ENCODE measurements around the gene KRT34. TPM values are rescaled to one million over a fixed set of nuclear protein-coding genes. Genes with fewer than 3 reads are reported as not detected.
A peak's percentile ranks its signal among the peaks of the same experiment; 100 is the strongest.
"Not testable (repeated sequence)": the region's sequence is repeated elsewhere in the genome, so short reads cannot be mapped to it uniquely, and the experiment has no call there.

KRT34 gene
- not detected in 2 replicates for total RNA-seq (ENCODE audit: low replicate concordance)
- long read RNA-seq: 0 reads

- not testable (repeated sequence) for DNase-seq (ENCODE audit: extremely low spot score, unreplicated experiment); H3K9me3 Mint-ChIP-seq; H3K27ac Mint-ChIP-seq; H3K27me3 Mint-ChIP-seq; H3K36me3 Mint-ChIP-seq; H3K4me3 Mint-ChIP-seq; H3K4me1 Mint-ChIP-seq (ENCODE audit: unreplicated experiment)
Measured at GRCh38 chr17:41381943-41382342, at the start of gene KRT34. TSS of gene KRT34 (minus strand) at chr17:41382306. CDS start at chr17:41382246, 60 bp downstream.

DNA sequence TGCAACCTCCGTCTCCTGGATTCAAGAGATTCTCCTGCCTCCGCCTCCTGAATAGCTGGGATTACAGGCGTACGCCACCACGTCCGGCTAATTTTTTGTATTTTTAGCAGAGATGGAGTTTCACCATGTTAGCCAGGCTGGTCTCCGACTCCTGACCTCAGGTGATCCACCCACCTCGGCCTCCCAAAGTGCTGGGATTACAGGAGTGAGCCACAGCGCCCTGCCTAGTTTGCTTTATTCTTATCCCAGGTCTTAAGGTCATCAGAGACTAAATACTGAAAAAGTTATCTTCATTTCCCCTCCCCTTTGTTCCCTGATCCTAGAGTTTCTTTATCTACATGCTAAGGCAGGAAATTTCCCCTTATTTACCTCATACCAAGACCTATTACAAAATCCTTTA, 48.3 kb upstream of the KRT34 start:
- H3K4me3 Mint-ChIP-seq: not testable (repeated sequence)

GRCh38 chr17:41429667-41430066, 47.6 kb upstream of the KRT34 start:
- Mint-ChIP-seq H3K36me3 (no peaks in the 10 kb centered on the region), H3K4me1 (ENCODE audit: unreplicated experiment) (peaks cover 7% of the 10 kb centered on the region), H3K27ac (no peak overlapping the region)

More for the DNA sequence above, 48.3 kb upstream of the KRT34 start:
- not testable (repeated sequence) for DNase-seq (ENCODE audit: extremely low spot score, unreplicated experiment); H3K27me3 Mint-ChIP-seq; H3K27ac Mint-ChIP-seq; H3K9me3 Mint-ChIP-seq; H3K4me1 Mint-ChIP-seq (ENCODE audit: unreplicated experiment); H3K36me3 Mint-ChIP-seq

GRCh38 chr17:41428591-41429291, 46.6 kb upstream of the KRT34 start:
- DNase-seq (ENCODE audit: extremely low spot score, unreplicated experiment): no peak
- Mint-ChIP-seq H3K36me3 (no peaks in the 10 kb centered on the region), H3K27ac (no peak overlapping the region), H3K9me3 (no peaks in the 10 kb centered on the region), H3K4me3 (no peak overlapping the region), H3K27me3 (peaks cover 3% of the 10 kb centered on the region), H3K4me1 (ENCODE audit: unreplicated experiment) (peaks cover 3% of the 10 kb centered on the region)
- TF ChIP-seq, protein P1, sequence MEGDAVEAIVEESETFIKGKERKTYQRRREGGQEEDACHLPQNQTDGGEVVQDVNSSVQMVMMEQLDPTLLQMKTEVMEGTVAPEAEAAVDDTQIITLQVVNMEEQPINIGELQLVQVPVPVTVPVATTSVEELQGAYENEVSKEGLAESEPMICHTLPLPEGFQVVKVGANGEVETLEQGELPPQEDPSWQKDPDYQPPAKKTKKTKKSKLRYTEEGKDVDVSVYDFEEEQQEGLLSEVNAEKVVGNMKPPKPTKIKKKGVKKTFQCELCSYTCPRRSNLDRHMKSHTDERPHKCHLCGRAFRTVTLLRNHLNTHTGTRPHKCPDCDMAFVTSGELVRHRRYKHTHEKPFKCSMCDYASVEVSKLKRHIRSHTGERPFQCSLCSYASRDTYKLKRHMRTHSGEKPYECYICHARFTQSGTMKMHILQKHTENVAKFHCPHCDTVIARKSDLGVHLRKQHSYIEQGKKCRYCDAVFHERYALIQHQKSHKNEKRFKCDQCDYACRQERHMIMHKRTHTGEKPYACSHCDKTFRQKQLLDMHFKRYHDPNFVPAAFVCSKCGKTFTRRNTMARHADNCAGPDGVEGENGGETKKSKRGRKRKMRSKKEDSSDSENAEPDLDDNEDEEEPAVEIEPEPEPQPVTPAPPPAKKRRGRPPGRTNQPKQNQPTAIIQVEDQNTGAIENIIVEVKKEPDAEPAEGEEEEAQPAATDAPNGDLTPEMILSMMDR (conservative IDR thresholded peaks at IDR 0.05): no peak

More at GRCh38 chr17:41429667-41430066, 47.6 kb upstream of the KRT34 start:
- no peak for DNase-seq (ENCODE audit: extremely low spot score, unreplicated experiment)
- no peak overlapping the region for H3K4me3 Mint-ChIP-seq
- no peaks in the 10 kb centered on the region for H3K9me3 Mint-ChIP-seq
- TF ChIP-seq, protein P1 (conservative IDR thresholded peaks at IDR 0.05): no peak
- H3K27me3 Mint-ChIP-seq: peaks cover 3% of the 10 kb centered on the region

DNA sequence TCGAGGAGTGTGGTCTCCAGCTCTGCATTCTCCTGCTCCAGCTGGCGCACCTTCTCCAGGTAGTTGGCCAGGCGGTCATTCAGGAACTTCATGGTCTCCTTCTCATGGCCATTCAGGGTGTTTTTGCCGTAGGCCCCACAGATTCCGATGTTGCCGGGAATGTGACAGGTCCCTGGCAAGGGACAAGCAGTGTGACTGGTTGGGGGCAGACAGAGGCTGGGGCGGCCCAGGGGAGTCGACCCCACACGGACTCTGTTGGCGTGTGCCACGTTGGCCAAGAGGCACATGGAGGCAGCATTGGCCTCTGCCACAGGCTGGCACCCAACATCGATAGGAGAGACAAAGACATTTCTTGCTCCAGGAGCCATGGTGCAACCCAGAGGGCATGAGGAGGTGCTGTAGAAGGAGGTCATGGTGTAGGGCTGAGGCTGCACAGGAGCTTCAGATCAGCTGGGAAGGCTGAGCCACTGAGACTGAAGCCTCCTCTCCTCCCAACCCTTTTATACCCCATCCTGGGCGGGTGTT, 42.1 kb upstream of the KRT34 start, which contains the start of gene KRT37:
Gene KRT37, minus strand, starts transcription at position 475 of the 525 bp plus-strand sequence. Its CDS starts 62 bp downstream, at position 413.
- TF ChIP-seq, protein P1 (conservative IDR thresholded peaks at IDR 0.05): no peak
- Mint-ChIP-seq H3K9me3 (no peaks in the 10 kb centered on the region), H3K36me3 (peaks cover 5% of the 10 kb centered on the region), H3K4me3 (no peak within 1 kb of the TSS), H3K4me1 (ENCODE audit: unreplicated experiment) (peaks cover 5% of the 10 kb centered on the region), H3K27me3 (no peaks in the 10 kb centered on the region), H3K27ac (no peak within 1 kb of the TSS)
- DNase-seq (ENCODE audit: extremely low spot score, unreplicated experiment): no peak

DNA sequence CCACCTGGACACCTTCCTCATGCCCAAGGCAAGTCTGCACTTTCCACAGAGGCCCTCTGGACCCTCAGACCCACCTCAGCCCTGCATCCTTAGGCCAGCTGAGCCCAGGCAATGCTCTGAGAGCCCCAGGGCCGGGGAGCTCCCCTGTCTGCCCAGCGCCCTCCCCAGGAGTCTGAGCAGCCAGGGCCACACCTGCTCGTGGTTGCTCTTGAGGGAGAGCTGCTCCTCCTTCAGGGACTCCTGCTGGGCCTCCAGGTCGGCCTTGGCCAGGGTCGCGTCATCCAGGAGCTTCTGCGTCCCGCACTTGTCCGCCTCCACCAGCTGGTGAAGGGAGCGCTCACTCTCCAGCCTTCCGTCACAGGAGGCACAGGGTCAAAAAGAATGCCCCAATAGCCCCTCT, 40.5 kb upstream of the KRT34 start:
- DNase-seq (ENCODE audit: extremely low spot score, unreplicated experiment); H3K9me3 Mint-ChIP-seq; H3K36me3 Mint-ChIP-seq; H3K27me3 Mint-ChIP-seq; H3K4me3 Mint-ChIP-seq; H3K27ac Mint-ChIP-seq: not testable (repeated sequence)
- peaks cover 14% of the 10 kb centered on the region for H3K4me1 Mint-ChIP-seq (ENCODE audit: unreplicated experiment)

DNA sequence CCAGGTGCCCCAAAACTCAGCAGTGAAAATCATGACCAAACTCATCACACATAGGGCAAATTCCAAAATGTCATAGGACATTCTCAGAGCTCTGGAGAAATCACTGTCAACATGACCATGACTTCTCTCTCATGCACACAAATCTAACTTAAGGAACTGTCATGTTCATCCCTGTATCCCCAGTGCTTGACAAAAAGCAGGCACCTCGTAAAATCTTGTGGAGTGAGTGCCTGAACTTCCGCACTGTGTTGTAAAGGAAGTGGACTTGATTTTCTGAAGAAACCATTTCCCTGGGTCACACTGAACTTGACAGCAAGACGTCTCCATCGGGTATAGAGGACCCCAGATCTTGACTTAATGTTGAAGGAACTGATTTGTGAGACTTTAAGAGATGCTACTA, 39.5 kb upstream of the KRT34 start:
- TF ChIP-seq, protein P1 (conservative IDR thresholded peaks at IDR 0.05): no peak
- Mint-ChIP-seq H3K4me3 (no peak overlapping the region), H3K27me3 (no peaks in the 10 kb centered on the region), H3K36me3 (peaks cover 5% of the 10 kb centered on the region), H3K9me3 (no peaks in the 10 kb centered on the region), H3K4me1 (ENCODE audit: unreplicated experiment) (peaks cover 16% of the 10 kb centered on the region), H3K27ac (peak overlapping the region; percentile 46)
- no peak for DNase-seq (ENCODE audit: extremely low spot score, unreplicated experiment)
